Esophagus squamous epithelium (tissue), 5 donors: ENCODE measurements around the gene OSBPL5. TPM values are rescaled to one million over a fixed set of nuclear protein-coding genes. Genes with fewer than 3 reads are reported as not detected.

Experiments used
- DNase-seq: peaks from one replicate; lab custom pipeline; 2025; lab: John Stamatoyannopoulos, UW
- H3K27ac ChIP-seq, 4 donors: fragments of 200-600 bp; sonication (generic); one replicate each; pipeline ENCODE4 v1.5.1; 2016 to 2019; ENCODE audit warnings: mild to moderate bottlenecking in 1 of 4
- H3K27me3 ChIP-seq, 4 donors: fragments of 200-600 bp; sonication (generic); 1 replicate in 3 of 4; 2 replicates in 1 of 4; pipeline versions ENCODE4 v1.5.1 to v1.6.0; 2017 to 2021; ENCODE audit warnings: antibody characterized with exemption in 1 of 4
- H3K36me3 ChIP-seq, 3 donors: fragments of 200-600 bp; sonication (generic); one replicate each; pipeline ENCODE4 v1.5.1; 2016 to 2019
- H3K4me1 ChIP-seq, 3 donors: fragments of 200-600 bp; sonication (generic); one replicate each; pipeline ENCODE4 v1.5.1; 2017 to 2019
- H3K4me3 ChIP-seq, 4 donors: fragments of 200-600 bp; sonication (generic); 1 replicate in 3 of 4; 2 replicates in 1 of 4; pipeline ENCODE4 v1.5.1; 2016 to 2019; ENCODE audit warnings: mild to moderate bottlenecking in 2 of 4, moderate library complexity in 1 of 4
- H3K9me3 ChIP-seq, 3 donors: fragments of 200-600 bp; sonication (generic); one replicate each; pipeline ENCODE4 v1.5.1; 2016 to 2019
- POLR2A ChIP-seq, 4 donors: fragments of 450-650 bp; IDR thresholded peaks; one replicate each; pipeline ENCODE4 v1.6.1; 2017; ENCODE audit warnings: antibody characterized with exemption in 4 of 4, mild to moderate bottlenecking in 4 of 4, moderate library complexity in 3 of 4
- WGBS, 2 donors: methylation state at CpG; one replicate each; pipeline ENCODE4 v1.1.5; 2018; 5-methylcytosine and 5-hydroxymethylcytosine counted together
- intact Hi-C: fragments of 100-400 bp; cut with DNase I; formaldehyde crosslinking; loops from one replicate; pipeline ENCODE4 v1.15.0; 2022
- total RNA-seq, 4 donors: library from RNA; depleted of rRNA; stranded (reverse); fragments of >200 nt; gene quantifications; one replicate each; pipeline ENCODE4 v1.1.0, GENCODE V29; 2016
- TF ChIP-seq, protein P1 (sequence below), 6 experiments: fragments of 450-650 bp in 4 of 6; fragments of 200-600 bp in 2 of 6; sonication (generic) in 2 of 6; IDR thresholded peaks; one replicate each; pipeline ENCODE4 v1.5.1; 2016 to 2019; ENCODE audit warnings: antibody characterized with exemption in 6 of 6, mild to moderate bottlenecking in 4 of 6, moderate library complexity in 4 of 6
- donor health status: DM: yes; HTN: yes; CAD: no.

The OSBPL5 gene
- total RNA-seq, 4 donors from 2014 or later = 11.9 to 30.9 (median 17.9) TPM

DNA sequence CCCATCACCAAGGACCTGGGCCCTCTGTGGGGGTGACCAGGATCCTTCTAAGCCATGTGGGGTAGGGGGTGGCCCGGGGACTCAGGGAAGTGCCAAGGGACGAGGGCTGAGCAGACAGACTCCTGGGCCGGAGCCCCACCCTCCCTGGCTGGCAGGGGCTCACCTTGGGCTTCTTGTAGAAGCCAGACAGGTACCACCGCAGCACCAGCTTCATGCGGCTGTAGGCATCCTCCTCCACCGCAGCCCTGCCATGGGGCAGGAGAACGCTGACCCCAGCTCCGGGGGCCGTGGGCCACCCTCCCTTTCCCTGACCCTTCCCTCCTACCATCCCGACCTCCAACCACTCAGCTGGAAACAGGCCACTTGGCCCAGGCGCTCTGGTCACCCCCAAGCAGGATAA, 62.0 kb downstream of the OSBPL5 start:
- H3K4me3 ChIP-seq = no peak overlapping the region
- WGBS, 2 donors = 84 to 90% methylated on average over 2 to 6 of the region's 11 CpGs
- intact Hi-C loops = no loop called here
- H3K9me3 ChIP-seq = no peaks in the 10 kb centered on the region
- TF ChIP-seq POLR2A (IDR thresholded peaks at IDR 0.05) = no peak
- TF ChIP-seq, protein P1, sequence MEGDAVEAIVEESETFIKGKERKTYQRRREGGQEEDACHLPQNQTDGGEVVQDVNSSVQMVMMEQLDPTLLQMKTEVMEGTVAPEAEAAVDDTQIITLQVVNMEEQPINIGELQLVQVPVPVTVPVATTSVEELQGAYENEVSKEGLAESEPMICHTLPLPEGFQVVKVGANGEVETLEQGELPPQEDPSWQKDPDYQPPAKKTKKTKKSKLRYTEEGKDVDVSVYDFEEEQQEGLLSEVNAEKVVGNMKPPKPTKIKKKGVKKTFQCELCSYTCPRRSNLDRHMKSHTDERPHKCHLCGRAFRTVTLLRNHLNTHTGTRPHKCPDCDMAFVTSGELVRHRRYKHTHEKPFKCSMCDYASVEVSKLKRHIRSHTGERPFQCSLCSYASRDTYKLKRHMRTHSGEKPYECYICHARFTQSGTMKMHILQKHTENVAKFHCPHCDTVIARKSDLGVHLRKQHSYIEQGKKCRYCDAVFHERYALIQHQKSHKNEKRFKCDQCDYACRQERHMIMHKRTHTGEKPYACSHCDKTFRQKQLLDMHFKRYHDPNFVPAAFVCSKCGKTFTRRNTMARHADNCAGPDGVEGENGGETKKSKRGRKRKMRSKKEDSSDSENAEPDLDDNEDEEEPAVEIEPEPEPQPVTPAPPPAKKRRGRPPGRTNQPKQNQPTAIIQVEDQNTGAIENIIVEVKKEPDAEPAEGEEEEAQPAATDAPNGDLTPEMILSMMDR (IDR thresholded peaks at IDR 0.05) = no peak
- peaks cover 0 to 9% (median 0%) of the 10 kb centered on the region in 3 donors for H3K4me1 ChIP-seq
- peaks cover 0 to 89% (median 0%) of the 10 kb centered on the region in 3 donors for H3K36me3 ChIP-seq
- H3K27ac ChIP-seq = no peak overlapping the region
- no peaks in the 10 kb centered on the region for H3K27me3 ChIP-seq
- no peak for DNase-seq

DNA sequence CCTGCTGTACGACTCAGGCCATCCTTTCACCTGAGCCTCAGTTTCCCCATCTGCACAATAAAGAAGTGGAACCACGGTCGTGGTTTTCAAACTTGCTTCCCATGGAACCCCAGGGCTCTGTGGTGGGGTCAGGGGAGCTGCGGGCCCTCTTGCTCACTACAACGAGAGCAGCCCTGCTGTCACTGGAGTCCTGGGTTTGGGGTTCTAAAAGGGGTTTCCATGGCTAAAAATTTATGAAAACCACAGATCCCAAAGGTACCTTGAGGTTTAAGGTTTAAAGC, 62.5 kb downstream of the OSBPL5 start:
- DNase-seq = no peak
- Histone ChIP-seq H3K4me3 (no peak overlapping the region), H3K27me3 (no peaks in the 10 kb centered on the region), H3K36me3 (peaks cover 0 to 84% (median 0%) of the 10 kb centered on the region in 3 donors), H3K9me3 (no peaks in the 10 kb centered on the region), H3K27ac (no peak overlapping the region), H3K4me1 (peaks cover 0 to 9% (median 0%) of the 10 kb centered on the region in 3 donors)
- intact Hi-C loops = no loop called here
- TF ChIP-seq, protein P1 (IDR thresholded peaks at IDR 0.05) = no peak
- TF ChIP-seq POLR2A (IDR thresholded peaks at IDR 0.05) = no peak
- WGBS, 2 donors = 80 to 85% methylated on average over 2 to 3 of the region's 5 CpGs

DNA sequence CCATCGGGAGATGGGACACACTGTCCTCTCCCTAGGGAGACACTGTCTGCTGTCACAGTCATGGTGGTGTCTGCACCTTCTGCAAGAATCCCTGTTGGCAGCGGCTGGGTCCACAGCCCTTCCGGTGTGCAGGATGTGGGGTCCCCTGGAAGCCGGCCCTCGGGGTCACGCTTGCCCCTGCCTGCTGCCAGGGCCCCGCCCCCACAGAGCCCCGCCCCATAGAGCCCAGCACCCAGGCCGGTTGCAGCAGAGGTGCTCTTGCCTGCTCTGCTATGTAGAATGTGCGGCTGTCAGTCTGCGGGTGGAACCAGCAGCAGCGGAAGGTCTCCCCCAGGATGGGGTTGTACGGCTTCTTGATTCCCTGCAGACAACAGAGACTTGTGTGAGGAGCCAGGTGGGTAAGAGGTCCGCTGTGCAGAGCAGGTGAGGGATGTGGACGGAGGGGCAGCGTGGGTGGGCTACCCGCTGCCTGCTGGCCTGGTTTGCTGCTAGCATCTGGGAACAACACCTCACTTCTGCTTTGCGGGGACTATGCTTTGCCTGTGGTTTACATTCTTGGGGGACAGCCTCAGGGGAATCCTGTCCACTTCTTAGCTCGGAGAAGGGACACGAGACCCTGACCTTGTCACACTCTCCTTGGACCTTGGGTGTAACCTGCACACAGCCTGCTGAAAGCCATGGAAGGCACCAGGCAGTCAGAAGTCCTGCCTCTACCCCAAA, 63.0 kb downstream of the OSBPL5 start:
- no peaks in the 10 kb centered on the region for H3K9me3 ChIP-seq
- DNase-seq = no peak
- intact Hi-C loops = no loop called here
- peaks cover 0 to 79% (median 0%) of the 10 kb centered on the region in 3 donors for H3K36me3 ChIP-seq
- H3K27ac ChIP-seq = no peak overlapping the region
- TF ChIP-seq POLR2A (IDR thresholded peaks at IDR 0.05) = no peak
- TF ChIP-seq, protein P1 (IDR thresholded peaks at IDR 0.05) = no peak
- no peak overlapping the region for H3K4me3 ChIP-seq
- 85 to 100% methylated on average over 1 to 10 of the region's 20 CpGs for WGBS, 2 donors
- H3K27me3 ChIP-seq = no peaks in the 10 kb centered on the region
- peaks cover 0 to 9% (median 0%) of the 10 kb centered on the region in 3 donors for H3K4me1 ChIP-seq

DNA sequence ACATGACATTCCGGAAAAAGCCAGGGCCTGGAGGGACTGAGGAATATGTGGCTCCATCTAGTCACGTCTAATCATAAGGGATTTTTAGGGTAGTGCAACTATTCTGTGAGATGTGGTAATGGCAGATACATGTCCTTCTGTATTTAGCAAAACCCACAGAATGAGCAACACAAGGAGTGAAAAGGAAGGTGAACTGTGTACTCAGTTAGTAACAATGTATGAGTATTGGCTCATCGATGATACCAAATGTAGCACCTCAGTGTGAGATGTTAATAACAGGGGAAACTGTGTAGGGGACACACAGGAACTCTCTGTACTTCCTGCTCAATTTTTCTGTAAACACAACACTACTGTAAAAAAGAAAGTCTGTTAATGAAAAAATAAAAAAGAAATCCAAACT, 65.9 kb downstream of the OSBPL5 start:
- H3K9me3 ChIP-seq = no peaks in the 10 kb centered on the region
- no peak overlapping the region for H3K4me3 ChIP-seq
- intact Hi-C loops = no loop called here
- TF ChIP-seq POLR2A (IDR thresholded peaks at IDR 0.05) = no peak
- TF ChIP-seq, protein P1 (IDR thresholded peaks at IDR 0.05) = no peak
- peaks cover 0 to 55% (median 0%) of the 10 kb centered on the region in 3 donors for H3K36me3 ChIP-seq
- H3K4me1 ChIP-seq = peaks cover 0 to 20% (median 3%) of the 10 kb centered on the region in 3 donors
- DNase-seq = no peak
- WGBS, 2 donors = 80 to 88% methylated on average over 3 of the region's 3 CpGs
- no peaks in the 10 kb centered on the region for H3K27me3 ChIP-seq
- H3K27ac ChIP-seq = no peak overlapping the region

DNA sequence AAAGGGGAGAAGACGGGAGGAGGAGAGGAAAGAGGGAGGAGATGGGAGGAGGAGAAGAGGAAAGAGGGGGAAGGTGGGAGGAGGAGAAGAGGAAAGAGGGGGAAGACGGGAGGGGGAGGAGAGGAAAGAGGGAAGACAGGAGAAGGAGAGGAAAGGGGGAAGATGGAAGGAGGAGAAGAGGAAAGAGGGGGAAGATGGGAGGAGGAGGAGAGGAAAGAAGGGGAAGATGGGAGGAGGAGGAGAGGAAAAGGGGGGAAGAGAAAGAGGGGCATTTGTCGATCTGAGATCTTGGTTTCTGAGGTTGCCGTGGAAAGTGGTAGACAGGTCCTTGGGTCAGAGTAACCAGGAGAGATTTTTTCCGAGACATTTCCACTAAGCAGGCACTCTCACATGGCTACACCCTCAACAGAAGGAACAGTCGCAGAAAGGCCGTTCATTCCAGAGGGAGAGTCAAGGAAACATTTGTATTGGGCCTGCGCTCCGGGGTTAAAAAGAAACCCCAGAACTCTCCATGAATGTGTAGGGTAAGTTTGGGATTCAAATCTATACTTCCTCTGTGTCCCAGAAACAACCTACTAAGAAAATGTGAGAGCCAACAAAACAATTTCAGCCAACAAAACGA, 68.1 kb downstream of the OSBPL5 start:
- H3K36me3 ChIP-seq = peaks cover 0 to 57% (median 0%) of the 10 kb centered on the region in 3 donors
- no peaks in the 10 kb centered on the region for H3K9me3 ChIP-seq
- no peak overlapping the region for H3K27ac ChIP-seq
- H3K27me3 ChIP-seq = no peaks in the 10 kb centered on the region
- H3K4me3 ChIP-seq = no peak overlapping the region
- 82 to 83% methylated on average over 10 of the region's 10 CpGs for WGBS, 2 donors
- TF ChIP-seq, protein P1 (IDR thresholded peaks at IDR 0.05) = no peak
- no peak for TF ChIP-seq POLR2A (IDR thresholded peaks at IDR 0.05)
- peaks cover 0 to 23% (median 5%) of the 10 kb centered on the region in 3 donors for H3K4me1 ChIP-seq
- no peak for DNase-seq
- intact Hi-C loops = no loop called here
